ENCODE data around the gene TMED1. TPM values are rescaled to one million over a fixed set of nuclear protein-coding genes. Genes with fewer than 3 reads are reported as not detected.
"Not testable (repeated sequence)": the region's sequence is repeated elsewhere in the genome, so short reads cannot be mapped to it uniquely, and the experiment has no call there.

TMED1 gene
- 46.0 TPM for total RNA-seq

- peak; percentile 100 for DNase-seq
These were observed at the start of gene TMED1 for GRCh38 chr19:10835754-10836478. Gene TMED1, minus strand, starts transcription at chr19:10836212. Its CDS starts 21 bp downstream, at chr19:10836191.

DNA sequence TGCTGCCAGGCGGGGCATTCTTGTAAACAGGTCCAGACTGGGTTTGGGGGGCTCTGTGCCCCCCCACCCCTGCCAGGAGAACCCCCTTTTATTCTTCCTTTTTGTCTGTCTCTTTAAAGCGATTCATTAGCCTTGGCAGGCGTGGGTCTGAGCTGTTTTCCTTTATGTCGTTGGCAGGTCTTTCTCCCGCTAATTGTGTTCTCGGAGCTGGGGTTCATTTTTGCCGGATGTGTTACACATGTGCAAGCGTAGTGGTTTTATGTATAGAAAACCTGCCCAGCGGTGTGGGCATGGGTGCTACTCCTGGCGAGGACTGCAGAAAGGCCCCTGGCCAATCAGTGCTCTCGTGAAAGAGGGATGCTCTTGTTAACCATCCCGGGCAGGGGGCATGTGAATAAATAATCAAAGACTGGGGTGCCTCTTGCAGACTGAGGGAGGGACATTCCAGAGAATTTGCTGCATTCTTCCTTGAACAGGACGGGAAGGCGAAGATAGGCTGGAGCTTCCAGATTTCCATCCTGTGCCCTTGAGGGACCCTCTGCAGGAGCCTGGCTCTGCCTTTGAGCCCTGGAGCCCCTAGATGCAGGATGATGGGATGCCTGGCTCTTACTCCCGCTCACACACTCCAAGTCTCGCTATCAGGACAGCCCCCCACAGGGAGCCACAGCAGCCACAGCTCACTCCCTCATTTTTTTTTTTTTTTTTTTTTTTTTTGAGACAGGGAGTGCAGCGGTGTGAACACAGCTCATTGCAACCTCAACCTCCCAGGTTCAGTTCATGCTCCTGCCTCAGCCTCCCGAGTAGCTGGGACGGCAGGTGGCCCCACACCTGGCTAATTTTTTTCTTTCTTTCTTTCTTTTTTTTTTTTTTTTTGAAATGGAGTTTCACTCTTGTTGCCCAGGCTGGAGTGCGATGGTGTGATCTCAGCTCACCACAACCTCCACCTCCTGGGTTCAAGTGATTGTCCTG lies 49.5 kb upstream of the TMED1 start:
- DNase-seq: no peak

- DNase-seq: peak; percentile 64
These were observed 48.3 kb upstream of the TMED1 start for GRCh38 chr19:10884274-10884673.

- DNase-seq: no peak
These were observed 46.1 kb upstream of the TMED1 start for GRCh38 chr19:10882108-10882457.

- no peak for DNase-seq
These were observed 45.5 kb upstream of the TMED1 start for GRCh38 chr19:10881403-10882107.

DNA sequence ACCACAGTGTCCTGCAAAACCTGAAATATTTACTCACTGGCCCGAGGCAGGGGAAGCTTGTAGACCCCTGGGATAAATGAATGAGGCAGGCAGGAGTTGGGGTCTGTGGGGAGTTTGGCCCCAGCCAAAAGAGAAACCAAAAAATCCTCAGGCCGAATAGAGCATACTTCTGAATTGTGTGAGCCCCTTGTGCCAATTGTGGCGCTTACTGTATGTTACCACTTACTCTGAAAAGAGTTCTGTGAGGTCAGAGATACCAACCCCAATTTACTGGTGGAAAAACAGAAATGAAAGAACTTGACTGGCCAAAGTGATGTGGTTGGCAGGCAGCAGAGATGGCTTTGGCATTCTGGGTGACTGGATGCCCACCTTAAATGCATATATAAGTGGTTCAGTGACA lies 42.2 kb upstream of the TMED1 start:
- DNase-seq: no peak

- DNase-seq: not testable (repeated sequence)
These were observed 41.6 kb upstream of the TMED1 start for GRCh38 chr19:10877608-10878007.

GRCh38 chr19:10876459-10877240 lies 40.6 kb upstream of the TMED1 start:
- peak; percentile 84 for DNase-seq

DNA sequence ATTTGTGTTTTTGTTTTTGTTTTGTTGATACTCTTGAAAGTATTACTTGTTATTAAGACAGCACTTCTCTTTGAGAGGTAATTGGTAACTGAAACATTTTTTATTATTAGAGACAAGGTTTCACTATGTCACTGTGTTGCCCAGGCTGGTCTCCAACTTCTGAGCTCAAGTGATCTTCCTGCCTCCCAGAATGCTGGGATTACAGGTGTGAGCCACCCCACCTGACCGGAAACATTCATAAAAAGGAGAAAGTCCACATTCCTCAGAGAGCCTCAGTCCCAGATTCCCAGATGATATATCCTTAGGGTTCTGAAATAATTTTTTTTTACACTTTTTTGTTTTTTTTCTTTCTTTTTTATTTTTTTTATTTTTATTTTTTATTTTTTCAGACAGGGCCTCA lies 38.0 kb upstream of the TMED1 start:
- no peak for DNase-seq

- DNase-seq: no peak
These were observed 36.6 kb upstream of the TMED1 start for GRCh38 chr19:10872546-10873107.

DNA sequence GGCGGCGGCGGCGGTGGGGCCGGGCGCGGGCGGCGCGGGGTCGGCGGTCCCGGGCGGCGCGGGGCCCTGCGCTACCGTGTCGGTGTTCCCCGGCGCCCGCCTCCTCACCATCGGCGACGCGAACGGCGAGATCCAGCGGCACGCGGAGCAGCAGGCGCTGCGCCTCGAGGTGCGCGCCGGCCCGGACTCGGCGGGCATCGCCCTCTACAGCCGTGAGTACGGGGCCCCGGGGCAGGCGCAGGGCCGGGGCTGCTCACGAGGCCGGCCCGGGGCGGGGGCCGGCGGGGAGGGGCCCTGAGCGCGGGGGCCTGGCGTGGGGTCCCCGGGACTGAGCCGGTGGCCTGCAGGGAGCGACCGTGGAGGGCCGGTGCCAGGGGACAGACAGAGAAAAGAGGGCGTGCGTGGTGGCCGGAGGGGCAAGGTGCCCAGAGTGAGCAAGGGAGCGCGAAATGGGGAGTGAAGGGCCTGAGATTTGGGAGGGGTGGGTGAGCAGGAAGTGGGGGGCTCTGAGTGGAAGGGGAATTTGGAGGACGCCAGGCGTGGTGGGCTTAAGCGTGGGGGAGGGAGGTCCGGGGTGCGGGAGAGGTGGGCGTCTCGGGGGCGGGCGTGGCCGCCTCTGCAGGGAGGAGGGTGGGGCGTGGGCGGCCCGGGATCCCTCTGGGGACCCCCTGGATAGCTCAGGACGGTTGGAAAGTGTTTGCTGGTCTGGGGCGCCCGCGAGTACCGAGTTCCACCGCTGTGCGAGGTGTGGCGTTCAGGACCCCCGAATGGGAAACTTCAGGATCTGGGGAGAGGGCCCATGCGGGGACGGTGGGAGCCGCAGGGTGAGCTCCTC lies 35.9 kb upstream of the TMED1 start:
- peak; percentile 67 for DNase-seq

DNA sequence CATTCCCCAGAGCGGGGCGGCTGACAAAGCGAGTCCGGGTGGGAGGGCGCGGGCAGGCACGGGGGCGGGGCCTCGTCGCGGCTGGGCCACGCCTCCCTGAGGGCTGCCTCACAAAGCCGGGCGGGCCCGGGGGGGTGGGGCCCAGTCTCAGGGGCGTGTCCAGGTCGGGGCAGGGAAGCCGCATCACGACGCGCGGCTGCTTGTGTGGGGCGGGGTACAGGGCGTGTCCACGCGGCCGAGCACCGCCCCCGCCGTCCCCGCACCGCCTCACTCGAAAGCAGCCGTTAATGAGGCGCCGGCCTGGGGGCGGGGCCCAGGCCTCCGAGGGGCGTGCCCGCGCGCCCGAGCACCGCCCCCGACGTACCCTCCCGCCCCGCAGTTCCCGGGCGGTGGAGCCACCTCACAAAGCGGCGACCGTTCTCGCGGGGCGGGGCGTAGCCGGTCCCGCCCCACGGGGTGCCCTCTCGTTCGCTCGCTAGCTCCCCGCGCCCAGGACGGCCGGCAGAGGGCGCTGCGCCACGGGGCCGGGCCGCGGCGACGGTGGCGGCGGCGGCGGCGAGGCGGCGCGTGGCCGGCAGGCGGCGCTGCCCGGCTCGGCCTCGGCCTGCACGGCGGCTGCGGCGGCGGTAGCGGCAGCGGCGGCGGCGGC lies 35.1 kb upstream of the TMED1 start, which contains the start of gene CARM1:
Gene CARM1, plus strand, starts transcription at position 599 of the 649 bp plus-strand sequence. CDS start 150 bp downstream, outside the sequence.
- peak; percentile 99 for DNase-seq

DNA sequence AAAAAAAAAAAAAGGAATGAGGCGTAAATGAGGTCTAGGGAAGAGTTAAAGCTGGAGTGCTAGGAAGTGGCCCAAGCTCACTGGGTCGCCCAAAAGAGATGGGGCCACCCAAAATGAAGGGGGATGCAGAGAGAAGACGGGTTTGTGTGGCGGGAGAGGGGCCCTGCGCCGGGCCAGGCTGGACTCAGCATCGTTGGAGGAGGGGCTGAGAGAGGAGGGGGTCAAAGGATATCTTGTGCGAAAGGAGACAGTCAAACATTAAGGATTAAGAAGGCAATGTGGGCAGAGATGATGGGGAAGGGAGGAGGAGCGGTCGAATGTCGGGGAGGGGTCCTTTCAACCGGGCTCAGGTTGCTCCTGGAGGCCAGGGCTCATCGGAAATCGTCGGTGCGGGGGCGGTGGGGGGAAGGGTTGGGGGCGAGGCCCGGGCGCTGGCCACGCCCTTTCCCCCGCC lies 34.5 kb upstream of the TMED1 start:
- DNase-seq: no peak

- not testable (repeated sequence) for DNase-seq
These were observed 33.9 kb upstream of the TMED1 start for GRCh38 chr19:10869872-10870311.

DNA sequence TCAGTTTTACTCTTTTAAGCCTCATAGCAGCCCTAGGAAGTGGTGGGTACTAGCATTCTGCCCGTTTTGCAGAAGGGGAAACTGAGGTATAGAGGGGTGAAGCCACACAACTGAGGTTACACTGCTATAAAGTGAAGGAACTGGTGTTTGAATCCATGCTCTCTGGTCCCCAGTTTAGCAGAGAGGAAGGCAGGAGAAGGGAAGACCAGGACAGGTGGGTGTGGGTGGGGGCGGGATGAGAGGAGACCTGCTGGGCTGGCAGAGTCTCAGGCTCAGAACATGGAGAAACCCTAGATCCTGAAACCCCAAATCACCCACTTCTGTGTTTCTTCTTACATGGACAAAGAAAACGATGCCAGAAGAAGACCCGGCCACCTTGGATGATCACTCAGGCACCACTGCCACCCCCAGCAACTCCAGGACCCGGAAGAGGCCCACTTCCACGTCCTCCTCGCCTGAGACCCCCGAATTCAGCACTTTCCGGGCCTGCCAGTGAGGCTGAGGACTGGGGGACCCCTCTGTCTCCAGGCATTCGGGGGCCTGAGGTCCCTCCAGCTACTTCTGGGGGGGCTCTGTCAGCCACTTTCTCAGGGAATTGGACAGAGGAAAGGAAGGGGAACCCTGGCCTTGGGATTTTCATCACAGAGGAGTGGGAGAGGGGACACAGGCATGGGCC lies 33.0 kb upstream of the TMED1 start:
- no peak for DNase-seq

DNA sequence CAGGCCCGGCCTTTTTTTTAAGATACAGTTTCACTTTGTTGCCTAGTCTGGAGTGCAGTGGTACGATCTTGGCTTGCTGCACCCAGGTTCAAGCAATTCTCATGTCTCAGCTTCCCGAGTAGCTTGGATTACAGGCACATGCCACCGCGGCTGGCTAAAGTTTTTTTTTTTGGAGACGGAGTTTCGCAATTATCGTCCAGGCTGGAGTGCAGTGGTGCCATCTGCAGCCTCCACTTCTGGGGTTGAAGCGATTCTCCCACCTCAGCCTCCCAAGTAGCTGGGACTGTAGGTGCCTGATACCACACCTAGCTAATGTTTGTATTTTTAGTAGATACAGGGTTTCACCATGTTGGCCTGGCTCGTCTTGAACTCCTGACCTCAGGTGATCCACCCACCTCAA lies 30.5 kb upstream of the TMED1 start:
- no peak for DNase-seq

- peak; percentile 91 for DNase-seq
These were observed 28.5 kb upstream of the TMED1 start for GRCh38 chr19:10864538-10864899.

DNA sequence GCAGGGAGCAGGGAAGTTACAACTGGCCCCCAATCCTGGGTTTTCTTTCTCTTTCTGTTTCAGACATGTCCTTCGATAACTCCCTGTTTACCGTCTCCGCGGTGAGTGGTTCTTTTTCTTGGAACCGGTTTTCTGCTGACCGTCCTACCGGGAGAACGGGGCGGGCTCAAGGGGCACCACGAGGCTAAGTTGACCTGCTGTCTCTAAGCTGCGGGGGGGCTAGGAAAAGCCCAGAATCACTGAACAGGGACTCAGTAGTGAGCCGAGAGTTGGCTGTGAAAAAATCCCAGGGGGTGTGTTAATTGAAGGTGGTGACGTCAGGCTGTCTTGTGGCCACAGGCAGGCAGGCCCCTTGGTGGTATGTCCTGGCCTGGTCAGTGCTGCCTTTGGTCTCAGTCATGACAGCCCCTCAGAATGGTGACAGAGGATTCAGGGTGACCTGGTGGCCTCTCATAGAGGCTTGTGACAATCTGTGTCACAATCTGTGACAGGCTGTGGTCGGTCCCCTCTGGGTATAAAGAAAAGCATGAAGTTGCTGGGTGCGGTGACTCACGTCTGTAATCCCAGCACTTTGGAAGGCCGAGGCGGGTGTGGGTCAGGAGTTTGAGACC lies 27.2 kb upstream of the TMED1 start:
- no peak for DNase-seq
